DMS114 treated with DMSO at 0.1 percent for 48 hours (cell line): Measurements from ENCODE around the gene RAD51B.
"Not testable (repeated sequence)": the region's sequence is repeated elsewhere in the genome, so short reads cannot be mapped to it uniquely, and the experiment has no call there.

ENCODE experiments used
- DNase-seq: peaks from one replicate; lab custom pipeline; 2025; ENCODE audit not compliant: unreplicated experiment; lab: John Stamatoyannopoulos, UW

Gene RAD51B

DNA sequence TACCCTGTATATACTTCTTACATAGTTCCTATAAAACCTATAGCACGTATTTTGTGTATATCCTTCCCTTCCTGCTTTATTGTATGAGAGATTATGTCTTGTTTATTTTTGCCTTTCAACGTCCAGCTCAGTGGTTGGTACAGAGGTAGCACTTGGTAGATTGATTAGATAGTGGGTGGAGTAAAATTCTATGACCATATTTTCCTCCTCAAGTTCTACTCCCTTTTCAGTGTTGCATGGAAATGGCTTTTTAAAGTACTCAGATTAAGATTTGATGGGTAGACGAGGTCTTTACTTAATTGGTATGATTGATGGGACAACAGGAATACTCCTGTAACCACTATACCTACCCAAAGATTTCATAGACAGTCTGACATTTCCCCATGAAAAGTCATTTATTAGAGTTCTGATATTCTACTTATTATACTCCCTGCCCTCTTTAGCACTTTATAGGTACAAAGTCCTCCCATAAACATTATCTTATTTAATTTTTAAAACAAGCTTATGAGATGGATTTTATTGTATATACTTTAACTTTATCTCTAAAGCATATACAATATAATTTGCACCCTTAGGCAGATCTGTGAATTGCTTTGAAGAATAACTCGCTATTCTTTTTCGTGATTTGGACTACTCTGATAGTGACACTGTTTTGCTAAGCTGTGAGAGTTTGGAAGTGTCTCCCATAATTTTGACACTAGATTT, 348.0 kb downstream of the RAD51B start:
- DNase-seq = no peak

DNA sequence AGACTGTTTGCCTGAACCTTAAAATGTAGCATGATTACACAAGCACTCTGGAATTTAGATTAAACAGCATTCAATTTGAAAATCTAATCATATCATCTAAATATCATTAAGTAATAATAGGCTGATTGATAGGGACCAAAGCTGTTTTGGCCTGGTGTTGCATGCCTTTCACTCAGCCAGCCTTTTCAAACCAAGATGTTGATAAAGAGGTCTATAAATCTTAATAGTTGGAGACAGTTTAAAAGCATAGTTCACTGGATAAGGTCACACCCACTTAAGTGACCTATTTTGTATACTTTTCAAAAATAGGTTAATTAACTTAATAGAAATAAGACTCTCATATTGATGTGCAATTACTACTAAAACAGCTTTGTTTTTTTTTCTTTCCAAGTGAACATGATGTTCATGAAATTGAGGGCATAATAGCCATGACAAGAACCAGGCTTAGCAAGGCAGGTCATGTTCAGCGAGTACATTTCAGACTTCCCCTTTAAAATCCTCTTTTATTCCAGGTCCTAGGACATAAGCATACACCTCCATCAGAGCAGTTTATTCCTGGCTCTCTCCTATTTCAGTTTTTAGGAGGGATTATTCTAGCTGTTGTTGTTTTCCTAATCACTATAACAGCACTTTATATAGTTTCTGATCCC, 349.0 kb downstream of the RAD51B start:
- DNase-seq = no peak

DNA sequence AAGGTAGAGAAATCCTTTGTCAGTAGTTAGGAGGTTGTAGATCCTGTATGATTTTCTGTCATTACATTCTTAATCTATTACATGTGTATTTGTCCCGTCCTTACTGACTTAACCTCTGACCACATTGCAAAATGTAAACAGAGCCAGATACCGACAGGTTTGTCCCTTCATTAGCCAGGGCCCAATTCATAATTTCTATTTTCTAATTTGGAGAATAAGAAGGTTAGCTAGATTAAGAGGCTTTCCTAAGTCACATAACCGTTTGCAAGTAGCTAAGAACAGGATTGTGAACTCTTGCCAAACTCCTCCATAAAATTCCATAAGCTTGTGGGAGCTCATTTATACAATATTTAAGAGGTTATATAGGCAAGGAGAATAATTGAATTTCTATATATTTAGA, 352.6 kb downstream of the RAD51B start:
- no peak for DNase-seq

DNA sequence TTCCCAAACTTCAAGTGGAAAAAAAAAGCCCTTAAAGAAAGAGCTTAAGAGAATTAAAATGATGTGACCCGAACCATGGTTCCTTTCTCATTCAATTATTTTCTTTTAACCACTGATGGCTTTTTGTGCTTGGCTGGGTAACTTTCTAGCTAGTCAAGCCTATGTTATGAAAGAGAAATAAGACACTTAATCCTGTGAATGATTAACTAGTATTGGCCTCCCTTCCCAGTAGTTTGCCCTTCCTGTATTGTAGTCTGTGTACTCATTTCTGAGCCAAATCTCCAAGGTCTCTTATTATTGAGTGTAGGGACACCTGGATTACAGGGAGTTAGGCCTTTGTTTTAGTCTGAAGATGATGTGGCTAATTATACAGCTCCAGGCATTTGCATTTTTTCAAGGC, 353.0 kb downstream of the RAD51B start:
- DNase-seq = no peak

DNA sequence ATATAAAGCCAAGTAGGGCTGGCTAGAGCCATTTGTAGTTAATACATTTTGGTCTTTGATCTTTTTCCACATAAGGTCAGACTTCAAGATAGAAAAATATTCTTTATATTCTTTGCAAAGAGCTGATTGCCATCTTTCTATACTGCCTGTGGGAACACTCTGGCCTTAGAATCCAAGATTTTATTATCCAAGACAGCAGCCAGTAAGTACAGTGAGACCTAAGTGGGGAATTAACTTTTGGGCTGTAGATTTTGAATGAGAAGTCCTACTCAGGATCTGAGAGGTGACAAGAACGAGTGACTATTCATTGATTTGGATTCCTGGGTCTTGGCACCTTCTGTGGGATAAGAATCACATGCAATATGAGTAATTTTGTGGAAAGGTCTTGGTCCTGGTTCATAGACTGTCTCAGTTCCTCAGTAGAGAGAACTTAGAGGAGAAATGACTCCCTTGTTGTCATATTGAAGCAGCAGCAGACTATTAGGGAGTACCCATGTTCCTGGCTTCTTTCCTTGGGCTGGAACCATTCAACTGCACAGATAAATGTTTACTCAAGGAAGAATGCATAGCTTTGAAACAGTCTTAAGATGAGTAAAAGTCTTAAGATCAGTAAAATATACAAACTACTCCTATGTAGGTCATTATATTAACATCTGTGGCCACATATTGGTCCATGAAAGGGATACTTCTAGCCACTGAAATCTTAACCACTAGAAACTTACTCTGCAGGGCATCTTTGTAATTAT, 353.8 kb downstream of the RAD51B start:
- no peak for DNase-seq

DNA sequence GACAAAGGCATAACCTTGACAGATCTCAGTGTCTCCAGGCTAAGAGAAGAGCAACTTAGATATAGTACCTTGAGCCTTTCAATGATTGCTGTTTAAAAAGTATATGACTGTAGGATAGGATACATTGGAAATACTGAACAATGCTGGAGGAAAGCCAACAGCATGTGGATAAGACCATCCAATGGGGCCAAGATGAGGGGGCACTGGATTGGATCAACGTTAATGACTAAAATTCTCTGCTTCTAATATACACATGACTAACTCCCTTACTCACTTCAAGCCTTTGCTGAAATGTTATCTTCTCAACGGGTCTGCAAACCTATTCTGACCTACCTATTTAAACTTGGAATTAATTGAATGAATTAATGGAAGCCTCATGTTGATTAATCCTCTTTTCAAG, 354.9 kb downstream of the RAD51B start:
- no peak for DNase-seq

DNA sequence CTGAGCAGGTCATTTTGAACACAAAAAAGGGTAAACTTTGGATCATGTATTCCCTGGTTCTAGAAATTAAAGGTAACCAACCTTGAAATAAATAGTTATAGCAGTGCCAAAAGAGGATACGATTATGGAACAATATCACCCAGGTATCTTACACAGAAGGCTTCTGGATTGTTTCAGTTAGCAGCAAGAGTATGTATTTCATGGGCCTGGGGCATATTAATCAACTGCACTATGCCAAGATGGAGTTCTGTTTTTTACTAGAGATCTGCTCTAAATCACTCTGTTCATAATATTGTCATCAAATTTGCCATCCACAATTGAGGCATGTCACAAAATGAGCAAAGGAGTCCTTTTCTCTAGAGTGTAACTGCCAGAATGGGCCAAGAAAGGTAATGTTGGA, 357.1 kb downstream of the RAD51B start:
- no peak for DNase-seq

DNA sequence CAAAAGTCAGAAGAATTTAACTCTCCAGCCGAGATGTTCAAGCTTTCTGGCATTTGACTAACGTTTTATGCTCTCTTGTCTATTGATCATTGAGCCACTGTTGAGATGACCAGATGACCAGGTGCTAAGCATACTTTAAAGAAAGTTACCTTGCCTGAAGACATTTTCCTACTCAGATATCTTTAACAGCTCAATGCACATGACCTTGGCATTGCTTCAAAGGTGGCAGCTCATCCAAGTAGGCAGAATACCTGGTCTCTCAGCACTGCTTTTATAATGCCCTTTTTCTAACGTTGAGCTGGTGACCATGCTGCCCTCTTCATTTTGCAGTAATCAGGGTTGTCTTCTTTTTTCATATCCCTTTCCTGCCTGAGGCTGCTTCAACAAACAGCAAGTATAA, 358.1 kb downstream of the RAD51B start:
- DNase-seq = no peak

DNA sequence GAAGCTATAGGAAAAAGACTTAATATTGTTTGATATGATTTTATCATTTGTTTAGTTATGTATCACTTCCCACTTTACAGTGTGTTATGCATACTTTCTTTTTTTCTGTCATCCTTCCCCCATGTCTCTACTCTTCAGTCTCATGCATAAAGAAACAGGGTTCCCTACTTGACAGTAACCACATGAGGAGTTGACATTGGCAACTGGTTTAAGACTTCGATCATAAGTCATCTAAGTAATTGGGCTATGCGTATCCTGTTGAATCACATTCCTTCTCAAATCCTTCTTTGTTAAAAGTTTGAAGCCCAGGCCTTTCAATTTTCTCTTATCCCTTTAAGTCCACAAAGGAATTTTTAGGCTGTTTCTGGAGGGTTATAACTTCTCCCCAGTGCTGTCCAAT, 358.7 kb downstream of the RAD51B start:
- DNase-seq = no peak

DNA sequence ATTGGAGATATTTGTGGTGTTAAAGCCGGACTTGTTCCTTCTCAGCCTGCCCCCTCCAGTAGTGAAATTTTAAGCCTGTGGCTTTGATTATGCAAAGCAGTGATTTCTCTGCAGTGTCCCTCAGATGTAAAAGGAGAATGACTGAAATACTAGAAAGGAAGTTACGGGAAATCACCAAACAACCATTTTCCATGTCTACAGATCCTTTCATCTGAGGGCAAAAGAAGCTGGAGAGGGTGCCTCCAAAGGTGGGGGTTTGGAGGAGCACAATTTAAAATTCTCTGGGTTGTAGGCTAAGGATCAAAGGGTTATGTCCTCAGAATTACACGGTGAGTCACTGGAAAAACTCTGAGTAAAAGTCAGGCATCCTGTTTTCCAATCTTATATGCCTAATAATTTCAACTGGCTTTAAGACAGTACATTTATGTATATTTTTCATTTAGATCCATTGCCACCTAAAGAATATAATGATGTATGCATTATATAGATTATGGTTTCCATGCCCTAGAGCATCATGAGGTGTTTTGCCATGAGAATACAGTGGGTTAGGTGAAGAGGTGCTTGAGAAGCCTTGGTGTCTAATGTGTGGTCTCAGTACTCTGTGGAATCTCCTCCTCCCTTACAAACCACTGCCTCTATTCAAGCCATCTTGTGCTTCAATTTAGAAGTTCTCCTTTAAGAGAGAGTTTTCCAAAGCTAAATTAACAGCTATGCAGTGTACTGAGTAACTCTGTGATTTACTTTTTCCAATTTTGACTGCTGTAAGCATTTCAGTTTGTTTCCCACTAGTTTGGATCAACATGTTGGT, 362.1 kb downstream of the RAD51B start:
- no peak for DNase-seq

DNA sequence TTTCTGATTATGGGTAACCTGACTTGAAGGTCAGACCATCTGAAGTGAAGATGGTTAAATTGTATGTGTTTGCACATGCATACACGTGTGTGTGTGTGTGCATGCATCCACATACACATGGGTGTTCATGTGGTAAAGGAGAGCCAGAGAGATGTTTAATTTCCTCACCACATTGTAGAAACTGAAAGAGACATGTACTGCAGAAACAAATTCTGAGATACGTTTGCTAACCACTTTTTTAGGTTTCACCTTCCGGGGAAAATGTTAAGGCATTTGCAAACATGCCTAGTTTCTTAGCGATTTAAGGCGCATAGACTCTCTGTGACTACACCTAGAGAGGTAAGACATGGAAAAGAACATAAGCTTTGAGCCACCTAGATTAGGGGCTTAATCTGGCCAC, 362.9 kb downstream of the RAD51B start:
- DNase-seq = no peak

DNA sequence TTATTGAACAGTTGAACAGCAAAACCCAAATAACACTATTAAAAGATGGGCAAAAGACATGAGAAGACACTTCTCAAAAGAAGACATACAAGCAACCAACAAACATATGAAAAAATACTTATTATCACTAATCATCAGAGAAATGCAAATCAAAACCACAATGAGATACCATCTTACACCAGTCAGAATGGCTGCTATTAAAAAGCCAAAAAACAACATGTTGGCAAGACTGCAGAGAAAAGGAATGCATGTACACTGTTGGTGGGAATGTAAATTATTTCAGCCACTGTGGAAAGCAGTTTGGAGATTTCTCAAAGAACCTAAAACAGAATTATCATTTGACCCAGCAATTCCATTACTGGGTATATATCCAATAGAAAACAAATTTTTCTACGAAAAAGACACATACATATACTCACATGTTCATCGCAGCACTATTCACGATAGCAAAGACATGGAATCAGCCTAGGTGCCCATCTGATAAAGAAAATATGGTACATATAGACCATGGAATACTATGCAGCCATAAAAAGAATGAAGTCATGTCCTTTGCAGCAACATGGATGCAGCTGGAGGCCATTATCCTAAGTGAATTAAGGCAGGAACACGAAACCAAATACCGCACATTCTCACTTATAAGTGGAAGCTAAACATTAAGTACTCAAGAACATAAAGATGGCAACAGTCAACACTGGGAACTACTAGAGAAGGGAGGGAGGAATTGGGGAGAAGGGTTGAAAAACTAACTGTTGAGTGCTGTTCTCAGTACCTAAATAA, 367.1 kb downstream of the RAD51B start:
- not testable (repeated sequence) for DNase-seq

DNA sequence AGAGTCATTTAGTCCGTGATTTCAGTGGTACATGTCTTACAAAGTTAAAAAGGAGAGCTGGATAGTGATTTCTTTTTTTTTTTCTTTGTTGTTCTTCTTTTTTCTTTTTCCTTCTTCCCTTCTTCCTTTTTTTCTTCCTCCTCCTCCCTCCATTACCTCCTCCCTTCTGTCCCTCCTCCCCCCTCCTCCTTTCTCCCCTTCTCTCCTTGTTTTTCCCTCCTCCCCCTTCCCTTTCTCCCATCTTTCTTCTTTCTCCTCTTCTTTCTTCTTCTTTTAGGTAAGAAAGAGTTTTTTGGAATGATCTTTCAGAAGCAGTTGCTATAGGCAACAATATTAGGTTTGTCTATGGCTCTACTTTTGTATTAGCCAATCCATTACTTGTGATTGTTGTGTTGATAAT, 368.6 kb downstream of the RAD51B start:
- DNase-seq = no peak

DNA sequence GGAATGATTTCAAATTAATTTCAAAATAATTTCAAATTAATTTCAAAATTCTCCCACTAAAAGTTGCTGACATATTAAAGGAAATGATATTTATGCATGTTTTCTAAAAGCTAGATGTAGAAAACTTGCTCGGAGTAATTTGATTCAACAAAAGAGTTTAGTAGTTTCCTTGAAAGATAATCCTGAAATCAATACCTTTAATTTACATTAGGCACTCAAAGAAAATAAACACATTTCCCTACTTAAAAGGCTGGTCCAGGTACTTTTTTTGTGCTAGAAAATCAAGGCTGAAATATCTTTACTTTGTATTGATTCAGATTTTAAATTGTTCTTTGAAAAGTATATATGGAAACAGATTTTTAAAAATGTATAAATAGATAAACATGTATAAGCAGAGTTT, 370.5 kb downstream of the RAD51B start:
- no peak for DNase-seq

DNA sequence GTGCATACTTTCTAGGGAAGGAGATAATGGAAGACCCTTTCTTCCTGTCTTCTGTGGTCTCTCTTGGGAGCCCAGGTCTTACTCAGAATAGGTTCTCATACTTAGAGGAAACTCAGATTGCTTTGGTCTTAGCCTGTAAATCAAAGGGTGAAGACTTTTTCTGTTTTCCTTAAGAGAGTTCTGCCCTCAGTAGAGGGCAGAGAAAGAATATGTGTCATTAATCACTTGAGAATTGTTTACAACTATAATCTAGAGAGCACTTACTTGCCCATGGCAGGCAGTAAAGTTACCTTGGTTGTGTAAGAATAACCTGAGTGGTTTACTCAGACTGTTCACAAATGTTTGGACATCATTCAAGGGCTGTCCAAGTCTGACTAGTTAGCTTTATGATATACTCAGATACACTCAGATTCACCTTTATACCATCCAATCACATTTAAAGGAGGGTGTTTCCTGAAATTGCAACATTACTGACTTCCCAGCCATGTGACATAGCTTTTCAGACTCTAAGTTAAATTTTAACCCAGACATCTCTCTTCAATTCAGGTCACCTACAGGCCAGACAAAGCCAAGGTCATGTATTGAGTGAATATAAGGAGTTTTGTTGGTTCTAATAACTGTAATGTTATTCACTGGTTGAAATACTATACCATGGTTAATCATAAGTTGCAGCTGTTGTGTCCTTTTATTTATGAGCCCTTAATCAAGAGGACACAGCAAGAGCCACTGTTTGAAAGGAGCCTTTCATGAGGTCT, 372.2 kb downstream of the RAD51B start:
- no peak for DNase-seq

DNA sequence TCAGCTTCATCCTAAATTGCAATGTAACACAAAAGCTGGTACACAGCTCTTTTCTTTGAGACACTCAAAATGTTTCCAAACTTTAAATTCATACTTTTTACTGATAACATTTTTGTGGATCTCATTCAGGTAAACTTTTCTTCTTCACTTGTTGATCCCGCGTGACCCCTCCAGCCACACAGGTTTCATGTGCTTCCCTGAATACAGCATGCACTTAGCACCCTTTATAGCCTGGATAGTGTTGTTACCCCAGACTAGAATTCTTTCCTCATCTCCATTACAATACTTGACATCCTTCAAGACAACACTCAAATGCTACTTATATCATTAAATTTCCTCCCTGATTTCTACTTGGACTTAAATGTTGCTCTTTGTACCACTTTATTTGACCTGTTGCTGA, 373.4 kb downstream of the RAD51B start:
- no peak for DNase-seq

DNA sequence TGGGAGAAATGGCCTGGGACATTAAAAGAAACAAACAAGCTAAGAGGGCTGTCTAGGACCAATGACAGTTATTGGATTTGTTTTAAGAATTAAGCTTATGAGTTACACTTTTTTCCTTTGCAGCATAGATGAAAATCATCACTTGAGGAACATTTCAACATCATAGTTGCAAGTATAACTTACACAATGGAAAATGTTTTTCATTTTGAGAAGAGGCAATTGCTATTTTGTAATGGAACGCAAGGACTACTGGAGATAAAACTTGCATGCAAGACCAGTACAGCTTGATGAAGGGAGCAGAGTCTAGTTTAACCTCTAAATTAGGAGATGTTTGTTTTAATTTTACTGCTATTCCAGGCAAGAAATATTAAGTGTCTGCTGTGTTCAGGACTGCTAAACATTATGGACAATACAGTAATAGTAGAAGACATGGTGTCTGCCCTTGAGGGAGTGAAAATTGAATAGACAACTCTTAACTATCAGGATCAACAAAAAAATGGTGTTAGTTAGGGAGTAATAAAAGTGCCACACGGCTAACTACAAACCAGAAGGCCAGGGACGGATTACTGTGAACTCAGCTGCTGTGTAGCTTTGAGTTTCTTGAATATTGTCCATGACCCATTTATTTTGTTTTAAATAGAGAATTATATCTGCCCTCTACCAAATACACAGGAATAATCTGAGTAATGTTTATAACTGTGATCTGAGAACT, 374.5 kb downstream of the RAD51B start:
- no peak for DNase-seq

DNA sequence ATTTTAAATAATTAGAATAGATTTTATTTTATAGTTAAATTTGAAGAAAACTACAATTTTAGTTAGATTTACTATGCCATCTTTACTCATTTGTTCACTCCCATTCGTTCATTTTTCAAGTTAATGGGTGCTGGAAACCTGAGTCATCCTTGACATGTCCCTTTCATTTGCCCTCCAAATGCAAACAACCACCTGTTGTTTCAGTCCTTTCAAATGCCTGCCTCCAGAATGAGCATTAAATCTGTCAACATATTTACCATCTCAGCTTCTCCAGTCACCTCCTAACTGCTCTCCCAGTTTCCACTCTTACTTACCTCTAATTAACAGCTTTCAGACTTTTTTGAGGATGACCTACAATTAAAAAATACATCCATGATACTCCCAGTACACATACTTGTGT, 375.5 kb downstream of the RAD51B start:
- no peak for DNase-seq

DNA sequence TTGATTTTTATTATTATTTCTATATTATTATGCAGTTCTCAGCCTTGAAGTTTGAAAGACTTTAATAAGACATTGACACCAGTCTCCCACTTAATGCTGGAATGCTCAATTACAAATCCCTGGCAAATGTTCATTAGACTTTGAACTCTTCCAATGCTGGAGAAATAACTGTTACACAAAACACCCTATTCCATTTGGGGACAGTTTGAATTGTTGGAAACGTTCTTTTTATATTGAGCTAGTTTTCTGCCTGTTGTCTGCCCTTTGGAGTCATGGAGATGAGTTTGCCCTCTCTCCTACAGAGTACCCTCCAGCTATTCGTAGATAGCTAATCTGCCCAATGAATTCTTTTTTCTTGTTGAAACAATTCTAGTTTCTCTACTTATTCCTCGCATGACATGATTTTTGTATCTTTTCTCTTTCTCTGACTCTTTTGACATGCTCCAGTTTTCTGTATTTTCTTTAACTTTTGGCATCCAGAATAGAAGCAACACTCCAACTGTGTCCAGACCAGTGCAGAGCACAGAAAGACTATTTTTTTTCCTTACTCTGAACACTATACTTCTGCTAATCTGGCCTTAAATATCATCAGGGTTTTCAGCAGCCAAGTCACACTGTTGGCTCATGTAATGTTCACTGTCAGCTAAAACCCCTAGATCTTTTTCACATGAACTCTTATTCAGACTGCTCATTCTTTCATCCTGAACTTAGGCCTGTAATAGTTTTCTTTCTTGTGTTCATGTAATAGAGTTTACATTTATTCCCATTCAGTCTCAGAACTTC, 379.3 kb downstream of the RAD51B start:
- DNase-seq = no peak
